HTR-8/SVneo (cell line): ENCODE results near the gene CAMK1D.

Experiments used
- DNase-seq: peaks from one replicate; pipeline ENCODE4 v3.0.0; 2011; ENCODE audit warnings: low spot score, mixed read lengths; ENCODE audit not compliant: insufficient read length
- FAIRE-seq: peaks from 2 replicates; lab custom pipeline; 2011; peaks lifted over from hg19 to GRCh38; lab: Jason Lieb, UNC

Gene CAMK1D

DNA sequence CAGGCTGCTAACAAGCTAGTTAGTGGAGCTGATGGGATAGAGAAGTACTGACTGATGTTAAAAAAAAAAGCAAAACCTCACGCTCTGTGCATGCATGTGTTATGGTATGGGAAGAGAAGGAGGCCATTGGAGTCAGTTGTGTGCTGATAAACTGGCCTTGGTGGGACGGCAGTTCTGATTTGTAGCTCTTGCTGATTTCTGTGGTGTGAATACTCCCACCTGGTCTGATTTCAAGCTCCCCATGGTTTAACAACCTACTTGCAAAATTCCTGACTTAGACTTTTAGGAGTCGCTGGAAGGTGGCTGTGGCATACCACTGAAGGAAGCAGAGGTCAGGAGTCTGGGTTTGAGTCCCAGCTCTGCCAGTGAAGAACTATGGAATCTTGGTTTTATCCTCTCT lies 15.2 kb downstream of the CAMK1D start:
- DNase-seq = no peak

GRCh38 chr10:12367272-12367671 lies 17.9 kb downstream of the CAMK1D start:
- no peak for DNase-seq

More for the DNA sequence above, 15.2 kb downstream of the CAMK1D start:
- no peak for FAIRE-seq

GRCh38 chr10:12369982-12370381 lies 20.6 kb downstream of the CAMK1D start:
- FAIRE-seq (no peak), DNase-seq (no peak)

More at GRCh38 chr10:12367272-12367671, 17.9 kb downstream of the CAMK1D start:
- no peak for FAIRE-seq

GRCh38 chr10:12372846-12373245 lies 23.5 kb downstream of the CAMK1D start:
- no peak for DNase-seq
- FAIRE-seq = no peak

- FAIRE-seq (no peak), DNase-seq (no peak)
These were observed 25.7 kb downstream of the CAMK1D start for GRCh38 chr10:12375076-12375504.

DNA sequence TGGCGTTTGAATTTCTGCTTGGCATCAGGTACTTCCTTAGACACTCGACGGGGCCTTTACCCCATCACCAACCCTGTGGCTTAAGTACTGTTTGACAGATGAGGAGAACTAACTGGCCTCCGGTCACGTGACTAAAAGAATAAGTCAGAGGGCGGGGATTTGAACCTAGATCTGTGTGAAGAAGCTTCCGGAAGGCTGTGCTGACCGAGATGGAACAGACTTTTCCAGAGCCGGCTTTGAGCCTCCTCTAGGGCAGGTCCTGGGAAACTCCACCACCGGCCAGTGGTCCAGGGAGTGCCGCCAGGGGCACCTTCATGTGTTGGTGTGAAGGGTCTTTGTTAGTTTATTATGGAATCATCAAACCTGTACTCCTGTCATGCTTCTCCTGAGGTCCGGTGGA lies 26.9 kb downstream of the CAMK1D start:
- FAIRE-seq (no peak), DNase-seq (no peak)

DNA sequence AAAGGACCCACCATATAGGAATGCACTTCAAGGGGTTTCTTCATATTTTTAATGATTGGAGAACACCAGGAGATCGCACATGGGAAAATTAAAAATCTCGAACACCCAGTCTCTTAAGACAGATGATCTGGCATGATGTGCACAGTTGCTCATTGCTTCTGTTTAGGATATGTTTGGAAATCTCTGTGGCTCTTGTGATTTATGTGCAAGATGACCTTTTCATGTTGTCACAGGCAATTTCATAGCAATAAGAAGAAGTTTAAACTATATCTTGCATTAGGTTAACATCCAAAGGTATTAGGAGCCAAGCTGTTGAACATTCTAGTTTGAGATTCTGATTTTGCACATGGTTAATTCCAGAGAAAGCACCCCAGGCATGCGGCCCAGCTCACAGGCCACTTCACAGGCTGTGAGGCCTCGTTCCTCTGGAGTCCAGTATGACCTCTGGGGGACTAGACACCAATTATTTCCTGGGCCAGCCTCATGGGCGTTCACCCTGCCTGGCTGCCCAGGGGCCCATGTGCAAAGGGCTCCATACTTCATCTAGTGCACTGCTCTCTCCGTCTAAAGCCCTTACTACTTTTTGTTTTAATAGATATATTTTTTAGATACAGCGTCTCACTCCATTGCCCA lies 28.4 kb downstream of the CAMK1D start:
- FAIRE-seq = no peak
- no peak for DNase-seq

DNA sequence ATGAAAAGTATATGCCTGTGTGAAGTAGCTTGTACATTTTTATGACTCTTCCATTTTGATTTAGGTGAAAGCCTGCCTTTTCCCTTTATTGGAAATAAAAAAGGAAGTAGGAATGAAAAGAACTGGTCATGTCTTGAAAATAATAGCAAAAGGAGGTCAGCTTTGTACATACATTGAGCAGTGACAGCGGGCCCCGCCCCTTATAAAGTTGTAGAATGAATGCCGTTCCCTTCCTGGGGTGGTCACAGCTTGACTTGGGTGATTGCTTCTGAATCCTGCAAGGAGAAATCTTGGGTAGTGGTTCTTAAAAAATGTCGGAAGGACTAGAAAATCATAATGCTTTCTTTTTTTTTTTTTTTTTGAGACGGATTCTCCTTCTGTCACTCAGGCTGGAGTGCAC lies 31.7 kb downstream of the CAMK1D start:
- DNase-seq (no peak), FAIRE-seq (no peak)

DNA sequence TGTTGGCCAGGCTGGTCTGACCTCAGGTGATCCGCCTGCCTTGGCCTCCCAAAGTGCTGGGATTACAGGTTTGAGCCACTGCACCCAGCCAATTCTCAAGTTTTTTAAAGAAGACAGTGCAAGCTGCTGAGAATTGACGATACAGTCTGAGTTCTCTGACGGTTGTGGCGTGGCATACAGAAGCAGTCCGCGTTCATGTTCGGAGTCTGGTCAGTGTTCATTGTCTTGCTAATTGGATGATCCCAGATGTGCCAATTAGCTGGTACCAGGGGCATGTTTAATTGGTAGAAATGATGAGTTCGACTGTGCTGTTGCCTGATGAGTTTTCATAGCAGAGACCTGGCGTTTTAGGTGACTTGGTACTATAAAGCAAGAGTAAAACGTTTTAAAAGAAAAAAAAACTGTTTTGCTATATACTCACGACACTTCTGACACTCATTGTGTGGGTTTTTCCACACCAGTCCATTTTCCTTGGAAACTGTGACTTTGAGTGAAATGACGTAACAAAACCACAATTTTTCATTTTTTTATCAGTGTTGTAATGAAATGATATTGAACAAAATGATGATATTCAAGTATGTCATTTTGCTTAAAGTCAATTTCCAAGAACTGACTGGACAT lies 32.3 kb downstream of the CAMK1D start:
- no peak for FAIRE-seq
- no peak for DNase-seq

- FAIRE-seq = no peak
- no peak for DNase-seq
These were observed 32.8 kb downstream of the CAMK1D start for GRCh38 chr10:12382157-12382548.

DNA sequence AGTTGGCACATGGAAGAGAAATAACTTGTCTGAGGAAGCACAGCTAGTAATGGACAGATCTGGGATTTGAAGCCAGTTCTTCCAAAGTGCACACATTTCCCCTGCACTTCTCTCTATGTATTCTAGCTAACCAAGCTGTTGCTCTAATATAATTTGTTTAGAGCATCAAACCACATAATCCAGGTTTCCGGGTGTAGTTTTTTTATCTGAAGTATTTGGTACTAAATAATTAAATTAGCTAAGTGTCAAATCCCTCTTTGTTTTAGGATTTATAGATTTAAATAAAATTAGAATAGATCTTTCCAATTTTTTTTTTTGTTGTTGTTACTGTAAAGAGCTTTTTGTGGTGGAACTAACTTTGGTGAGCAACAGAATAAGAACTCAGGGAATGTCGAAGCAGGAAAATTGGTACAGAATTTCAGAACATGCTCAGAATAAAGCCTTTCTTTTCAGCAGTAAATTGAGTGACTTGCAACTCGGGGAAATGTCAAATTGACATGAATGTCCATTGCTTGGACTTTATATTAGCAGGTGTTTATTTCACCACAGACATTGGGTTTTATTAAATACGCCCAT lies 33.7 kb downstream of the CAMK1D start:
- DNase-seq = no peak
- FAIRE-seq = no peak

DNA sequence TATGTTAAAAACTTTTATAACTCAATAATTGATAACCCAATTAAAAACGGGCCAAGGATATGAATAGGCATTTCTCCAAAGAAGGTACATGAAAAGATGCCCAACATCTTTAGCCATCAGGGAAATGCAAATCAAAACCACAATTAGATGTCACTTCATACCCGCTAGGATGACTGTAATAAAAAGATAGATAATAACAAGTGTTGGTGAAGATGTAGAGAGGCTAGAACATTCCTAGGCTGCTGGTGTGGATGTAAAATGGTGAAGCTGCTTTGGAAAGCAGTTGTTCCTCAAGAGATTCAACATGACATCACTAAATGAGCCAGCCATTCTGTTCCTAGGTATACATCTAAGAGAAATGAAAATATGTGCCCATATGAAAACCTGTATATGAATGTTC lies 35.6 kb downstream of the CAMK1D start:
- FAIRE-seq = no peak
- DNase-seq = no peak

DNA sequence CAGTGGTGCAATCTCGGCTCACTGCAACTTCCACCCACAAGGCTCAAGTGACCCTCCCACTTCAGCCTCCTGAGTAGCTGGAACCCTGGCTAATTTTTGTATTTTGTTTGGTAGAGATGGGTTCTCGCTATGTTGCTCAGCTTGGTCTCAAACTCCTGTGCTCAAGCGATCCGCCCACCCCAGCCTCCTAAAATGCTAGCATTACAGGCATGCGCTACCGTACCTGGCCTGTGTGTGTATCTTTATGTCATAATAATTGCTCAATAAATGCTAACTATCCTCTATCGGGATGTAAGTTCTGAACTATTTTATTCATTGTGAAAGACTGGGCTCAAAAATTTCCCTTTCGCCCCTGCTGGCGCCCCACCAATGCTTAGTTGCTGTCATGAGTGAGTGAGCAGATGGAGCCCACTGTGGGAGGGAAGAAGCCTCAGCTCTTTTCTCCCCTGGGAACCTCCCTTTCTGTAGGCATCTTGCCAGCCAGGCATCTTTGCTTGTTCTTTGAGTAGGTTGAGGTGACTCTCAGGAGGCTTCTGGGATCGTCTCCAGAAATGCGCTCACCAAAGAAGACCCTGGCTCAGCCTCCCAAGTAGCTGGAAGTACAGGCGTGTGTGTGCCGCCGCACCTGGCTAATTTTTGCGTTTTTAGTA lies 38.3 kb downstream of the CAMK1D start:
- DNase-seq = no peak

DNA sequence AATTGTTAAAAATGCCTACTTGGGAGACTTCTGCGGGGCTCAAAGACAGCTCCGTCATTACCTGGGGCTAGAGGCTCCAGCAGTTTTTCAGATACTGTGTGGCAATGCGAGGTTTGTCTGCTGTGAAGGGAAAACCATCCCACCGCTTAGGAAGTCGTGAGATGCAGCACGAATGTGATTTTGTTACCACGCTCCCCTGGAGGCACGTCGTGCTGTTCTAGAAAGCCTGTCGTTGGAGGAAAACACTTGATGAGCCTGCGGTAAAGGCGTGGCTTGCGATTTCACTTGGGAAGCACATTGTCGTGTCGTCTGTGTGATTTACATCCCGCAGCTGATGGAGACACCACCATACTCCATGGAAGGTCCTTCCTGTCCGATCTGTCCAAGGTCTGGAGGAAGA lies 39.3 kb downstream of the CAMK1D start:
- FAIRE-seq = no peak
- DNase-seq = no peak

More for the DNA sequence above, 38.3 kb downstream of the CAMK1D start:
- FAIRE-seq = no peak

DNA sequence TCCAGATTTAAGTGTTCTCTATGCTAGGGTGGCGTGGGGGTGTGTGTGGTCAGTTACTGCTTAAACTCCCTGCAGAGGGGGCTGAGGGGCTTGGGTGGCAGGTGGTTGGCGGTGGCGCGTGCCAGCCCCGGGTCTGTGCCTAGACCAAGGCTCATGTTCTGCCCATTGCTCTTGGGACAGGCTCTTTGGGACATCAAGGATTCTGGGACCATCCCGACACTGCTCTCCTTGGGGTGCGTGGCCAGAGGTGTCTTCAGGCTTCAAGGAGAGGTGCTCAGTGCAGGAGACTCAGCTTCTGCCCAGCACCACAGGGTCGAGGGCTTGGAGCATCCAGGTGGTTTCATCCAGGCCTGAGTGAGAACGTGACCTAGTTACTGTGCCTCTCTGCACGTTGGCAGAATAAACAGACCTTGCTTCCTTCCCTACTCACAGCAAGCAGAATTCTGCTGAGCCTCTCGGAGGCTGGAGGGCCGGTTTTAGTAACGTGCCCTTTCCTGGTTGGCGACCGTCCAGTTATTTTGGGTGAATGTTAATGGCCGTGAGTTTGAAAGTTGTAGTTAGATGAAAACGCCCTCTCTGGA lies 39.9 kb downstream of the CAMK1D start:
- no peak for DNase-seq
- no peak for FAIRE-seq

DNA sequence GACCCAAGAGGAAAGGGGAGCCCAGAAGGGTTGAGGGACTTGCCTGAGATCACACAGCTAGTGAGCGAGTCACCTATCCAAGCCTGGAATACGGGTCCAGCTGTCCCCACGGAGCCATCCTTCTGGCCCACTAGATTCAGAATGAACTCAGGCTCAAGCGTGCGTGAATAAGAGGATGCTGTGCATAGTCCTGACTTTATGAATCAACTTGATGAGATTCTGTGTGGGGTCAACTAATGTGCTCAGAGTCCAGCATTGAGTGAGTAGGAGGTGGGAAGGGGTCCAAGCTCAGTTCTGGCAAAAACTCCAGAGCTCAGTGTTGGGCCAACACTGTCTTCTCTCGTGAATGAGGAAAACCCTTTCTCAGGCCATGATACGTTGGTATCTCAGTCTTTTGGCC lies 41.4 kb downstream of the CAMK1D start:
- FAIRE-seq (no peak), DNase-seq (no peak)

DNA sequence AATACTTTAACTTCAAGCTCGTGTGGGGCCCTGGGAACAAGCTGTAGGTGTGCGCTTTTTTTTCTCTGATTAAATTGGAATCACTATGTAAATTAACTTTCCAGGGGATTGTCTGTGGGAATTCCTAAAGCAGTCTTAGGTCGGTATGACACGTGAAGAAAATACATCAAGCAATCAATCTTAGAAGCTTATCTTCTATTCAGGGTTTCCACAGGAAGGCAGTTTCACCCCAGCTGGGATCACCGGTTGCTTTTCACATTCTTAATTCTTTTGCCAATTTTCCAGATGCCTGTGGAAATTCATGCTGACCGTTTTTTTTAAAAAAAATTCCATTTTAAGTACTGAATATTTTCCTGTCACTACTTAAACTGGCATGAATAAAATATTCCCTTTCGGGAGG lies 41.9 kb downstream of the CAMK1D start:
- FAIRE-seq (no peak), DNase-seq (no peak)

- FAIRE-seq = no peak
- DNase-seq = no peak
These were observed 44.5 kb downstream of the CAMK1D start for GRCh38 chr10:12393831-12394230.

GRCh38 chr10:12394241-12395033 lies 45.1 kb downstream of the CAMK1D start:
- FAIRE-seq (no peak), DNase-seq (no peak)

GRCh38 chr10:12396093-12396492 lies 46.7 kb downstream of the CAMK1D start:
- FAIRE-seq (no peak), DNase-seq (no peak)
